Type B pancreatic cell (in vitro differentiated cells): ENCODE measurements around the gene CHN2. TPM values are rescaled to one million over a fixed set of nuclear protein-coding genes. Genes with fewer than 3 reads are reported as not detected.

Experiments
- total RNA-seq: library from RNA; stranded (reverse); gene quantifications from 2 replicates; pipeline ENCODE4 v1.2.1, GENCODE V29; 2021; ENCODE audit warnings: low replicate concordance

Gene CHN2
- total RNA-seq, 1 donor from 2014 or later: 19.7 TPM

Other genes starting within 250 kb of the CHN2 start
- gene TRIL, start 236.4 kb upstream of the CHN2 start, total RNA-seq: 3.9 and 42.9 TPM in 2 replicates
- 30.2 and 44.2 TPM in 2 replicates for gene CPVL, start 48.2 kb upstream of the CHN2 start, total RNA-seq